Measurements from ENCODE around the gene SLC22A3.

Gene SLC22A3

DNA sequence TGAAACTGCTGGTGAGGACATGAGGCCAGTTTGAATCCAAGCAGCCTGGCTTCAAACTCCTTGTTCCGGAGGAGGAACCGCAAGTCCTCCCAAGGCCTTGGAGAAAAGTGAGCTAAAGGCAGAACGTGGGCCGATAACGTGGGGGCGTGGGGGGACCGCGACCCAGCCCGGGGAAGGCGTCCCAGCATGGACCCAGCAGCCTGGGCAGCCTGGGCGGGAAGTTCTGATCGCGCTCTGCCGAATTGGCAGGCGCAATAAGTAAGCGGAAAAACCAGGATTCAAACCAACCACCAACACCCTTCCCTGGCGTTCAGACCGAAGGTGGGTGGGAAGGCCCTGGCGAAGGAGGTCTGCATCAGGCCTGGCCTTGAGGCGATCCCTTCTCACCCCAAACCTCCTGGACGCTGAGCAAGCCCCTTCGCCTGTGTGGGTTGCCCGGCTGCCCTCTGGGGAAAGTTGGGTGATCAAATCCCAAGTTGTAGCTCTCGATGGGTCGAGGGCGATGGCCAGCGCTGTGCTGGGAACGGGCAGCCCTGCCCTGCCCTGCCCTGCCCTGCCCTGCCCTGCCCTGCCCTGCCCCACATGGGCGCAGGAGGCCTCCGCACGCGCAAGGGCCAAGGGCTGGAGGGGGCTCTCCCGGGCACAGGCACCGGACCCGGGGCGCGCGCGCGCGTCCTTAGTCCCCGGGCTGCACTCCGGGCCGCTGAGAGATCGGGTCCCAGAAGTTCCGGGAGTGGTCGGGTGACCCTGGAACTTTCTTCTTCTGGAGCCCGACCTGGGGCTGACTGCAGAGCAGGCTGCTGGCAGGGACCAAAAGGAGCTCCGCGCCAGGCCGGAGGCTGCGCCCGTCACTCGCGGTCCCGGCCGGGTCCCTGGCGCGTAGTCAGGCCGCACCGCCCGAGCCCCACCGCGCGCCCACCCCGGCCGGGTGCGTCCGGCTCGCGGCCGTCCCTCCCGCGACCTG is 637 bp upstream of the SLC22A3 start:
- Mint-ChIP-seq H3K4me3 (peak overlapping the region; percentile 16 to 36), H3K4me1 (ENCODE audit: low read depth in 2 of 2) (no peaks in the 10 kb centered on the region), H3K27ac (no peak overlapping the region), H3K27me3 (peaks cover 56 to 80% of the 10 kb centered on the region in 2 donors), H3K9me3 (no peaks in the 10 kb centered on the region), H3K36me3 (ENCODE audit: insufficient read depth) (peaks cover 3% of the 10 kb centered on the region)
- ATAC-seq (replicated peaks) (no peak), DNase-seq (no peak)

DNA sequence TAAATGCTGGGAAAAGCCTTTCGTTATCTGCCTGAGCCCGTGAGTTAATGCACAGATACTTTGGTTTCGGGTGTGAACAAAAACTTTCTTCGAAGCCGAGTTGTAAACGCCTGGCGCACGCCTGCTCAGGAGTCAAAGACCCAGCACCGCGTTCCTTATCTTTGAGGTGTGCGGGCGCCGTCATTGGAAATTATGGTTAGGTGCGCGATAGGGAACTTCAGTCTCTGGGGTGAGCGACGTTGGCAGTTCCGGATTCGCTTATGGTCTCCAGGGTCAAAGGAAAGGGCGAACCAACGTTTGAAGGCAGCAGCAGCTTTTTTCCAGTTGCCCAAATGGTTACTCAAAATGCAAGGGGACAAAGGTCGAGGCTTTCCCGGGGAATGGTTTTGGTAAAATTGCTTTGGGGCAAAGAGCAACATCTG is 853 bp downstream of the SLC22A3 start:
- peak overlapping the region; percentile 50 to 59 for H3K4me3 Mint-ChIP-seq
- DNase-seq: no peak

DNA sequence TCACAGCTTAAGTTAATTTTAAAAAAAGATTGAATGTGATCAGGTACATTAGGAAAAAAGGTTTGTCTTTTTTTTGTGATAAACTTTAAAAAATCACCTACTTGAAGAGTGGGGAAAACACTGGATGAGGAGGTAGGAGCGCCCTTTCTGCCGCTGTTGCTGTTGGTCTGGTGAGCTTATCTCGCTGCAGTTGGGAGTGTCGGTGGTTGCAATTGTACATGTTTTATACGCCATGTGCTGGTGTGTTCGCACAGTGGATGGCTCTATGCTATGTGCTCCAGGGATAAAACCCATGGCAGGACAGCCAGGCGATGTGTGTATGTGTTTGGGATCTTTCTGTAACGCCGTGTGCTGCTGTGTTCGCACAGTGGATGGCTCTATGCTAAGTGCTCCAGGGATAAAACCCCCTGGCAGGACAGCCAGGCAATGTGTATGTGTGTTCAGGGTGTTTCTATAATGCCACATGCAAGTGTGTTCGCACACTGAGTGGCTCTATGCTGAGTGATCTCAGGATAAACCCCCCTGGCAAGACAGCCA is 1.7 kb downstream of the SLC22A3 start:
- Mint-ChIP-seq H3K27ac (no peak overlapping the region), H3K4me1 (ENCODE audit: low read depth in 2 of 2) (no peaks in the 10 kb centered on the region), H3K36me3 (ENCODE audit: insufficient read depth) (peaks cover 3% of the 10 kb centered on the region), H3K4me3 (peak overlapping the region in 1 of 2 donors; percentile 59), H3K9me3 (no peaks in the 10 kb centered on the region), H3K27me3 (peaks cover 44 to 70% of the 10 kb centered on the region in 2 donors)
- DNase-seq: no peak
- ATAC-seq (replicated peaks): no peak

More for the DNA sequence above, 853 bp downstream of the SLC22A3 start:
- no peak for ATAC-seq (replicated peaks)
- Mint-ChIP-seq H3K27me3 (peaks cover 49 to 78% of the 10 kb centered on the region in 2 donors), H3K9me3 (no peaks in the 10 kb centered on the region), H3K27ac (no peak overlapping the region), H3K4me1 (ENCODE audit: low read depth in 2 of 2) (no peaks in the 10 kb centered on the region), H3K36me3 (ENCODE audit: insufficient read depth) (peaks cover 3% of the 10 kb centered on the region)

DNA sequence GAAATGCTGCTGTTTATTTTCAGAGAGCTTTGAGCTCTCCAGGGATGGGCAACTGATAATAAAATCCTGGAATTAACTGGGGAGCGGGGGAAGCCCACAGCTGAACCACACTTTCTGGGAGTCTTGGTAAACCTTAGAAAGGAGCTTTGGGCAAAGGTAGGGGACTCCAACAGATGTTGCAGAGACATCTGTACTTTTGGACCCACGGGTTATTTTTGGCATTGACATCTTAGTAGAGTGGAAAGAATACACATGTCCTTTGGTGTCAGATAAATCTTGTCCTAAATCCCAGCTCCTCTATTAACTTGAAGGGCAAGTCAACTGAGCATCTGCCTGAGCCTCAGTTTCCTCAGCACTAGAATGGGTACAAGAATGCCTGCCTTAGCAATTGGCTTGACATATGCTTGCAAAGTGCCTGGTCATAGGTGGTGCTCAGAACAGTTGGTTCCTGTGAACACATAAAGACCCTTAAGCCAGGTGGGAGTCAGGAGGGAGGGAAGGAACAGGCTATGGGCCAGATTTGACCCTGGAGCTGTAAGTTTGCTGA is 5.8 kb downstream of the SLC22A3 start:
- H3K27me3 Mint-ChIP-seq: peaks cover 40 to 65% of the 10 kb centered on the region in 2 donors
- no peaks in the 10 kb centered on the region for H3K9me3 Mint-ChIP-seq
- H3K4me1 Mint-ChIP-seq (ENCODE audit: low read depth in 2 of 2): no peaks in the 10 kb centered on the region
- DNase-seq: no peak
- H3K27ac Mint-ChIP-seq: no peak overlapping the region
- no peak for ATAC-seq (replicated peaks)
- H3K36me3 Mint-ChIP-seq (ENCODE audit: insufficient read depth): peaks cover 3% of the 10 kb centered on the region
- no peak overlapping the region for H3K4me3 Mint-ChIP-seq

DNA sequence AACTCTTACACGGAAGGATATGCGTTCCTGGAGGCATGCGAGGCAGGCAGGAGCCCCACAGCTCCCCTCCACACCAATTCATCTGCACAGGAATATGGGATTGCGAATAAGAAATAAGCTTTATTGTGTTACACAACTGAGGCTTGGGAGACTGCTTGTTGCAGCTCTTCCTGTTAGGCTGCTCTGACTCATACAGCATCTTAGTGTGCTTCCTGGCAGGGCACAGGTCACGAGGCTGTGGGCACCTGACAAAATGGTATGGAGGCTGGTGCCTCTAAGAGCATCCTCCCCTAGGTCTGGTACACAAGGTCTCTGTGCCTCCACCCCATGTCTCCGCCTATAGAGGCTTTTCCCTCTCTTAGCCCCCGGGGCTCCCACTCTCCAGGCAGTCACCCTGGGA is 6.8 kb downstream of the SLC22A3 start:
- Mint-ChIP-seq H3K4me3 (no peak overlapping the region), H3K36me3 (ENCODE audit: insufficient read depth) (peaks cover 3% of the 10 kb centered on the region), H3K27ac (no peak overlapping the region), H3K4me1 (ENCODE audit: low read depth in 2 of 2) (no peaks in the 10 kb centered on the region), H3K9me3 (no peaks in the 10 kb centered on the region), H3K27me3 (peaks cover 31 to 56% of the 10 kb centered on the region in 2 donors)
- DNase-seq (no peak), ATAC-seq (replicated peaks) (no peak)

DNA sequence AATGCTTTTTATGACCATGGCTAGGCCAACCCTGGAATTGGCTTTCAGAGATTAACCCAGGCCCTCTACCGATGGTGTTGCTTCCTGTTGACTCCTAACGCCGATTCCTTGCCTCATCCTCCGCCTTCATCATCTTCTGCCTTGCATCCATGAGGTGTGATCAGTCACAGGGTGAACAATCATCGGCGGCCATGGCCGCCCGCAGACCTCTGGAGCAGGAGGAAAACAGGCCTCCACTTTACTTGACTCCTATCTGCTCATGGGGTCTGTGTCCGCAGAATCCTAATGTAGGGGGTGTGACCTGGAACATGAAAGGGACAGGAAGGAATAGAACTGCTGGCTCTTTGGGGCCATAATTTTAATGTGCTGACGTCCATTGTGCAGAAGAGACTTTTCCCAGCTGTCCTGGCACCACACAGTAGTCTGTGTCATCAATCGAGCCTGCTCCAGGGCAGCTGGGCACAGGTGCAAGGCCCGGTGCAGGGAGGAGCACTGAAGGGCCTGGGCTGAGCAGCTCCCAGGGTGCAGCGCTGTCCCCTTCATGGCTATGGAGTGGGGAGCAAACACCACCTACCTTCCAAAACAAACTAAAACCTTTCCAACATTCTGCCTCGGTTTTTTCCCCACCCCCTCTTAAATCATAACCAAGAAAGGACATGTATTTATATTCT is 8.0 kb downstream of the SLC22A3 start:
- no peak for ATAC-seq (replicated peaks)
- DNase-seq: no peak
- no peak overlapping the region for H3K4me3 Mint-ChIP-seq
- H3K27me3 Mint-ChIP-seq: peaks cover 26 to 51% of the 10 kb centered on the region in 2 donors
- no peaks in the 10 kb centered on the region for H3K9me3 Mint-ChIP-seq
- H3K27ac Mint-ChIP-seq: no peak overlapping the region
- H3K36me3 Mint-ChIP-seq (ENCODE audit: insufficient read depth): peaks cover 3% of the 10 kb centered on the region
- H3K4me1 Mint-ChIP-seq (ENCODE audit: low read depth in 2 of 2): no peaks in the 10 kb centered on the region

DNA sequence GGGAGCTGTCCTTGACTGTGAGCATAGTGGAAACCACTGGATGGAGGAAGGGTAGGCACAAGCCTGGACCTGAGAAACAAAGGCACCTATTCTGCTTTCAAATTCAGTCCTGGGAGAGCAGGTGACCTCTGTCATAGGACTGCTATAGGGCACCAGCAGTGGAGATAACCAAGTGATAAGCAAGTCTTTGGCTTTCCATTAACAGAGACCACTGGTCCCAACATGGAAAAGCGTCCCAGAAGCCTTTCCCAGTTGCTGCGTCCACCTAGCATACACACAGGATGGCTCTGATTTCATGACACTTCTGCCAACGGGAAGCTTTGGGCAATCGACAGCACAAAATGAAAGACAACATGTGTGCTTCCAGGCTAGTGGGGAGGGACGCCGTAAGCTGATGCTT is 8.9 kb downstream of the SLC22A3 start:
- Mint-ChIP-seq H3K9me3 (no peaks in the 10 kb centered on the region), H3K27me3 (peaks cover 25 to 51% of the 10 kb centered on the region in 2 donors), H3K27ac (no peak overlapping the region), H3K36me3 (ENCODE audit: insufficient read depth) (peaks cover 3% of the 10 kb centered on the region), H3K4me3 (no peak overlapping the region), H3K4me1 (ENCODE audit: low read depth in 2 of 2) (no peaks in the 10 kb centered on the region)
- DNase-seq: no peak
- ATAC-seq (replicated peaks): no peak

DNA sequence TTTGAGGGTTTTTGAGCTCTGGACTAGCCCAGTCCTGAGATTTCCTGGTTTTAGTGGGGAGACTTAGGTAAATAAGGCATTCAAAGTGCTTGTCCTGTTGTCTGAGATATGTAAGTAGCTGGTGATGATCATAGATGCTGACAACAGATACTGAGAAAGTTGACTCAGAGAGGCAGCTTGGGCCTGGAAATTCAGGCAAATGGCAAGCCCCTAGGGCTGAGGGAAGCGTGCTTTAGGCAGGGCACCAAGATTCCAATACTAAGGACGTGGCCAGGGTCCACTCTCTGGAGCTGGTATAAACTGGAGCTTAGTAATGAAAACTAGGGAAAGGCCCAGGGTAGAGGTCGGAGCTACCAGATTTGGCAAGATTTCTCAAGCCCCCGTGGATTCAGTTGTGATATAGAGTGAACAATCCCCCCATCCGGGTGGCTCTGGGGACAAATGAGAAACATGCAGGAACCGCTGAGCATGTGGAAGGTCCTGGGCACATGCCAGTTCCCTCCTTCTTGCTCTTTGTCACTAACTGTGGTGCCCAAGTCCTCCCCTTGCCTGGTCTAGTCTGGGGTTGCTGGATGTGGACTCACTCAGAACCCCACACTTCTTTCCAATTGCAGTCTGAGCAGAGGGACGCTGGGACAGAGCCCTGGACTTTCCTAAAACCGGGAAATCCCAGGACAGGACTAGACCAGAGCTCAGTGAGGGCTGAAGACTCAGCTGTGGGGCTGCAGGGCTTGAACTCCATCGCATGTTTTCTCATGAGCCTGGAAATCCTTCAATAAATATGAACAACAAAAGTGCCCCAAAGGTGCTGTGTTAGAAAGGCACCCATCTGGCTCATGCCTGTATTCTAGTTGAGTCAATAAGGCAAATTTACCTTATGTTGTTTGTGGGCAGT is 10.3 kb downstream of the SLC22A3 start:
- no peaks in the 10 kb centered on the region for H3K36me3 Mint-ChIP-seq (ENCODE audit: insufficient read depth)
- peaks cover 25 to 48% of the 10 kb centered on the region in 2 donors for H3K27me3 Mint-ChIP-seq
- H3K9me3 Mint-ChIP-seq: no peaks in the 10 kb centered on the region
- H3K4me3 Mint-ChIP-seq: no peak overlapping the region
- H3K4me1 Mint-ChIP-seq (ENCODE audit: low read depth in 2 of 2): no peaks in the 10 kb centered on the region
- no peak for DNase-seq
- no peak for ATAC-seq (replicated peaks)
- H3K27ac Mint-ChIP-seq: no peak overlapping the region

DNA sequence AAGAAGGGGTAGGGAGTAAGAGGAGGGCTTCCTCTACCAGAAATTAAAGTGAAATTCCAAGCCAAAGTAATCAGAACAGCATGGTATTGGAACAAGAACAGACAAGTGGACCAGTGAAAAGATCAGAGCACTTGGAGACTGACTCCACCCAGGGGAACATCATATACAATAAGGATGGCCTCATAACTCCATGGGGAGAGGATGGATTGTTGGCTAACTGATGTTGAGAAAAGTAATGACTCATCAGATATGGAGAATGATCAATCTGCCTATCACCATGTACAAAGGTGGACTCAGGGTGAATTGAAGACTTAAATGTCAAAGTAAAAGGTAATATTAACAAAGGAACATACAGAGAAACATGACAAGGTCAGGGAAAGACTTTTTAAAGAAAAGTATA is 12.8 kb downstream of the SLC22A3 start:
- no peaks in the 10 kb centered on the region for H3K4me1 Mint-ChIP-seq (ENCODE audit: low read depth in 2 of 2)
- ATAC-seq (replicated peaks) (no peak), DNase-seq (no peak)
- H3K27me3 Mint-ChIP-seq: peaks cover 22 to 38% of the 10 kb centered on the region in 2 donors
- no peak overlapping the region for H3K4me3 Mint-ChIP-seq
- no peaks in the 10 kb centered on the region for H3K9me3 Mint-ChIP-seq
- H3K27ac Mint-ChIP-seq: no peak overlapping the region
- H3K36me3 Mint-ChIP-seq (ENCODE audit: insufficient read depth): no peaks in the 10 kb centered on the region

DNA sequence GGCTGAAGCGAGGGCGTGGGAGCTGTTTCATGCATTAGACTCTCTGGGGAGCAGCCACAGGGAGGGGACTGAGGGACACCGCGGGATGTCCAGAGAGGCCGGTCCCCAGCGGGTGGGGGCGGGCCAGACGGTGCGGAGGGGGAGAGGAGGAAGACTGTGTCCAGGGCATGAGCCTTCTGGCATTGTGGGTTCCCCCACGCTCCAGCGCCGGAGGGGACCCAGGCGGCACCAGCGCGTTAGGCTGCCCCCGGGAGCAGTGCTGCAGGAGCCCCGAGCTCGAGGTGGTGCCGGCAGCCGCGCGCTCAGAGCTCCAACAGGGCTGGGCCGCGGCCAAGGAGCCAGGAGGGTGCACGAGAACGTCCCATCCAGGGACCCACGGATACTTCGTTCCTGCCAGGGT is 14.4 kb downstream of the SLC22A3 start:
- Mint-ChIP-seq H3K9me3 (no peaks in the 10 kb centered on the region), H3K27ac (no peak overlapping the region), H3K36me3 (ENCODE audit: insufficient read depth) (no peaks in the 10 kb centered on the region), H3K4me3 (no peak overlapping the region), H3K4me1 (ENCODE audit: low read depth in 2 of 2) (no peaks in the 10 kb centered on the region), H3K27me3 (peaks cover 6 to 30% of the 10 kb centered on the region in 2 donors)
- ATAC-seq (replicated peaks): no peak
- DNase-seq: no peak

DNA sequence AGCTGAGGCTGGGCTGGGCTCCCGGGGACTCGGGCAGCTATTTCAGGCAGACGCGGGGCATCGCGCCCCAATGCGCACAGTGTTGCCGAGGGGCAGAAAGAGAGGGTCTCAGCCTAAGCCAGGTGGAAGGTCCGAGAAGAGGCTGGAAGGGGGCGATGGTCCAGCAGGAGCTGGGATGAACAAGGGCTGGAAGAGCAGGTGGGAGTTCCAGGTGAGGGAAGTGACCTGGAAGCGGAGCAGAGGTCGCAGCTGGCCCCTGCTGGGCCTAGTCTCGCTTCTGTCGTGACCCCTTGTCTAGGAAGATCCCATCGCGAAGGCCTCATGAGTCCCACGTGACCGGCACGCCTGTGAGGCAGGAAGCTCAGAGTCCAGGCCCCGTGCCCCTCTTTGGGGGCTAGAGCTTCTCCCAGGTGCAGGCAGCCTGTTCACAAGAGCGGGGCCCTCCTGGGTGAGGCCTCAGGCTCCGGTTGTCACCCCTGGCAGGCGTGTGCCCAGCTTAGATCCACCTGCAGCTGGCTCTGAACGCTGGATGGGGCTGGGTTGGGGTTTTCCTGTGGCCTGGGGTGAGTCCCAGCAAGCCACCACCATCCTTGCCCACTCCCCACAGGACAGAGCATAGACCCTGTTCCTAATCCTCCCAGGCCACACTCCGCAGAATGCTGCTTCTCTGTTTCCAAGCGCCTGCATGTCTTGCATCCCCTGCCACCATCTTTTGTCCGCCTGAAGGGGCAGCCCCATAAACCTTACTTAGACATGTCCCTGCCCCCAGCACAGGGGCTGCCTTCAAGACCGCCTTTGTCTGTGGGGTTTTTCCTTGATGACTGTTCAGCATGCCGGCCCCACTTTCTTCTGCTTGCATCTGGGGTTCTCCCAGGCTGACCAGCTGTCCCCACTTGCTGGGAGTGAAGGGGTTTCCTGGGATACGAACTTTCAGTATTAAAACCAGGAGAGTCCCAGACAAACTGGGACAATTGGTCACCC is 15.1 kb downstream of the SLC22A3 start:
- H3K27ac Mint-ChIP-seq: no peak overlapping the region
- H3K4me3 Mint-ChIP-seq: no peak overlapping the region
- DNase-seq: no peak
- peaks cover 0 to 3% of the 10 kb centered on the region in 2 donors for H3K9me3 Mint-ChIP-seq
- H3K36me3 Mint-ChIP-seq (ENCODE audit: insufficient read depth): no peaks in the 10 kb centered on the region
- H3K27me3 Mint-ChIP-seq: peaks cover 6 to 30% of the 10 kb centered on the region in 2 donors
- no peak for ATAC-seq (replicated peaks)
- H3K4me1 Mint-ChIP-seq (ENCODE audit: low read depth in 2 of 2): no peaks in the 10 kb centered on the region

DNA sequence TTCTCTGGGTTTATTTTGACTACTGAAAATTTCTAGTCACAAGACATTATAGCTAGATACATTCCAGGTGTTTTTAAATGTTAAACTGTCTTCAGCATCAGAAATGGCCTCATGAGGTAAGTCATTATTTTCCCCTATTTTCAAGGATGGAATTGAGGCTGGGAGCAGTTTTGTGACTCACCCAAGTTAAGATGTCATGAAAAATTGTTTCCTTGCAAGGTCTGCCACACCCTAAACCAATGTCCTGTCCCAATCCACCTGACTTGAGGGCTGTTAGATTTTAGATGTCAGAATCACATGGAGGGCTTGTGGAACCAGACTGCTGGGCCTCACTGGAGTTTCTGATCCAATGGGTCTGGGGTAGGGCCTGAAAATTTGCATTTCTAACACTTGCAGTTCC is 16.9 kb downstream of the SLC22A3 start:
- Mint-ChIP-seq H3K27ac (no peak overlapping the region), H3K36me3 (ENCODE audit: insufficient read depth) (no peaks in the 10 kb centered on the region), H3K9me3 (peaks cover 0 to 8% of the 10 kb centered on the region in 2 donors), H3K4me3 (no peak overlapping the region), H3K4me1 (ENCODE audit: low read depth in 2 of 2) (no peaks in the 10 kb centered on the region), H3K27me3 (peaks cover 6 to 32% of the 10 kb centered on the region in 2 donors)
- no peak for ATAC-seq (replicated peaks)
- no peak for DNase-seq

Data from effector memory CD8-positive, alpha-beta T cell (primary cell).